GM19397 (cell line): ENCODE data around the gene CHADL.
A peak's percentile ranks its signal among the peaks of the same experiment; 100 is the strongest.

Experiments
- ATAC-seq: cut with Tn5 transposase; IDR thresholded peaks from one replicate; pipeline ENCODE4 v1.9.1; 2021; ENCODE audit warnings: mild to moderate bottlenecking, moderate library complexity; ENCODE audit not compliant: unreplicated experiment

CHADL gene

DNA sequence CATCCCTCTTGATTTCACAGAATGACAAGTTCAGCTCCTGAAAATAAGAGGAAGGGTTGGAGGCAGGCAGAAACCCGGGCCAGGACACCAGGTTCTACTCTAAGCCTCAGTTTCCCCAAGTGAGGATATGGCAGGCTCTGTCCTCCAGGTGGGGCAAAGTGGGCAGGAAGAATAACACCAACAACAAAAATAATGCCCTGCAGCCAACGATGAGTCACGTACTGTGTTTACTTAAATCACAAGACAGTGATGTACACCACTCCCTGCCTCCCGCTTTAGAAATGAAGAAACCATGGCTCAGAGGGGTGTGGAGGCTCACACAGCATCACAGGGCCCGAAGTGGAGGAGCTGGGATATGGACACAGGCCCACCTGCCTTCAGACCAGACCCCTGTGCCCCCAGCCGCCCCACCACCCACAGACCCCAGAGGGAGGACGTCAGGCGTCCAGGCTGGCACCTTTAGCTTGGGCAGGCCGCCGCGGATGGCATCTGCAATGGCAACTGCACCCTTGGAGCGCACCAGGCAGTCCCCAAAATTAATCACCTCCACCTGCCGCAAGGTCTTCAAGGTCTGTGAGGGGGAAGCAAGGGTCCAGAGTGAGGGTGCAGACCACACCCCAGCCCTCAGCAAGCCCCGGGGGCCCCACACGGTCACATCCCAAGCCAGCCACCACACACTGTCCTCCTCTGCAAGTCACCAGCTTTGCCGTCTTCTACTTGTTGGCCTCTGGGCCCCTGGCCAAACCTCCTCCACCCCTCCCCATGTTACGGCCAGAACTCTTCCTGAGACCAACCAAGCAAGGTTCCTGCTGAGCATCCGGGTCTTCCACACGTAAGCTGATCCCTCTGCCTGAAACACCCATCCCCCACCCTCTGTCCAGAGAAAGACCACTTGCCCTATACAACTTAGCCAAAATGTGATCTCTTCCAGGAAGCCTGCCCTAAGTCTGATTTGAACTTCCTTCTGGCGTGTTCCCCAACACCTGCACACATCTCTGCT, 15.8 kb upstream of the CHADL start:
- ATAC-seq, result no peak

DNA sequence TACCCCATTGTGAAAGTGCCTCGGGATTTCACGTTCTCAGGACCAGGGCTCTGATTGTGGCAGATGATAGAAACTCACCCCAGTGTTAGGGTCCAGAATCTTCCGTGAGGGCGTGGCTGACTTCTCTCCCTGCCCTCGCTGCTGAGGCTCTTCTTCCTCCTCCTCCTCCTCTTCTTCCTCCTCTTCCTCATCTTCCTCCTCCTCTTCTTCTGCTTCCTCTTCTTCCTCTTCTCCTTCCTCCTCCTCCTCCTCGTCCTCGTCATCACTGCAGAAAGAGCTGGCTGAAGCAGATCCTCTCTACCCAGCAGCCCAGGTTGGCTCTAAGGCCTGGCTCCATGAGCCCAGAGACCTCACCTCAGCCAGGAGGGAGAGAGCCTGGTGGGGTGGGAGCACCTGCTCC, 13.5 kb upstream of the CHADL start:
- ATAC-seq, result no peak

DNA sequence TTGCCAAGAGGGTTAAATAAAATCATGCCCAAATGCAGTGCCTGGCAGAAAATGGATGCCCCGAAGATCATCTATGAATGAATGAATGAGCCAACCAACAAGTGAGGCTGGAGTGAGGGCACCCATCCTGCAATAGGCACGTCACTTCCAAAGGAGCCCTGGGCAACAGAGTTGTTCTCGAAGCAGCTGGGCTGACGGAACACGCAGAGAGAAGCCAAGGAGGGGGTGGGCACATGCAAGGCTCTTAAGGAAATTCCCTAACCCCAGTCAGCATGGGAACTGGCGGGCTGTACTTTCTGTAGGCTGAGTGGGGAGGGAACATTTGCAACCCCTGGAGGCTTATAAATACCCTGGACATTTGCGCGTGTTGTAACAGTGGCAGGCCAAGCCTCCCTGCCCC, 11.6 kb upstream of the CHADL start:
- no peak for ATAC-seq

DNA sequence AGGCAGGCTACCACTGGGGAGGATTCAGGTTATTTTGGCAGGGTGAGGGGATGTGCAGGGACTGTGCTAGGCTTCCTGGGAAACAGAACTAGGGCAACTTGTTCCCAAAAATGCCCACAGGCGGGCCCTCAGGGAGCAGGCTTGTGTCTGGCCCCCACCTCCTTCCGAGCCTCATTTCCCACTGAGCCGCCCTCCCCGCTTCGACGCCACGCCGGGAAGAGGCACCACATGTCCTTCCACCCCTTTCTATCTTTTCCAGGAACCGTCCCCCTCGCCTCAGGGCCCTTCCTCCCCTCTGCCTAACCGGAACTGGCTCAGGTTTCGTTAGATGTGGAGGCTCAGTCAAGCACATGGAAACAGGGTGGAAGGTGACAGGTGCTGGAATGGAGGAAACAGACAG, 9.4 kb upstream of the CHADL start:
- no peak for ATAC-seq

DNA sequence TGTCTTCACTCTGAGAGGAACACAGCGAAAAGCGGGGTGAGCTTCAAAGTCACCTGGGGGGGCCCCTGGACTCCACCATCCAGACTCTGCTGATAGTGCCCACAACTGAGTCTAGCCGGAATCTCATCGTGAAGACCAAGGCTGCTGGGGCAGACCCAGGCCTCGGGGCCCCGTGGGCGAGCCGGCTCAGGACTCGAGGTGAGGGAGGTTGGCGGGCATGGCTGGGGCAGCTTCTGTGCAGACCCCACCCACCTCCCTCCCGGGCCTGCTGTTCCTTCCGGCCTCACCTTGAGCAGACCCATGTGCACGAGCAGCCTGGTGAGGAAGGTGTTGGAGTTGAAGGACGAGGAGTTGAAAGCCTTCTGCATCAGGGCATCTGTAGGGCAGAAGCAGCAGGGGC, 8.7 kb upstream of the CHADL start:
- no peak for ATAC-seq

DNA sequence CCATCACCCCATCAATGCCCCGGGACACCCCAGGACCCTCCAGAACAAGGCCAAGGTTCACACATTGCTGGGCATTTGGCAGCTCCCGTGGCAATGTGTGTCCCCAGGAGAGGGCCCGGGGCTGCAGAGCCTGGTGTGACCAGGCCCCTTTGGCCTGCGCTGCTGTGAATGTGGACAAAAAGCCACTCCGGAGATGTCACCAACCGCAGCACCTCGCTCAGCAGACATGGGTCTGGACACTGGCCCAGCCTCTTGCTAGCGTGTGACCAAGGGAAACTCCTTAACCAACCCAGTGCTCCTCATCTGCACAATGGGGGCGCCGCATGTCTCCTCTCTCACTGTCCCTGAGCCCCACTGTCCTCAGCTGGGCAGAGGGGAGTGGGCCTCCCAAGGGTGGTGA, 8.0 kb upstream of the CHADL start:
- no peak for ATAC-seq

DNA sequence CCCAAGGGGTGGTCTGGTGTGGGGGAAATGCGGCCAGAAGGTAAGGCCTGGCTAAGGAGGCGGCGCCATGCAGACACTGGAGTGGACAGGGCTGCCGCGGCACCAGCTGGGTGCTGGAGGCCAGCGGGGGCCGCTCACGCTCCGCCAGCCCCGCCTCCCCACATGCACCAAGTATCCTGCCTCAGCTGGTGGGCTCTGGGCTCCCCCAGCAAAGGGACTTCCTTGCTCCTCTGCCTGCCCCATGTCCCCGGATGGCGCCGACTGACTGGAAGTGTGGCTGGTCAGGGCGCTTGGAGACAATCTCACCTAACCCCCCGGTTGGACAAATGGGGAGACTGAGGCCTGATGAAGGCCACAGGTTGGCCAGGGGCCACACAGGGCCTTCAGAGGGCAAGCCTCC, 7.6 kb upstream of the CHADL start:
- ATAC-seq, result no peak

DNA sequence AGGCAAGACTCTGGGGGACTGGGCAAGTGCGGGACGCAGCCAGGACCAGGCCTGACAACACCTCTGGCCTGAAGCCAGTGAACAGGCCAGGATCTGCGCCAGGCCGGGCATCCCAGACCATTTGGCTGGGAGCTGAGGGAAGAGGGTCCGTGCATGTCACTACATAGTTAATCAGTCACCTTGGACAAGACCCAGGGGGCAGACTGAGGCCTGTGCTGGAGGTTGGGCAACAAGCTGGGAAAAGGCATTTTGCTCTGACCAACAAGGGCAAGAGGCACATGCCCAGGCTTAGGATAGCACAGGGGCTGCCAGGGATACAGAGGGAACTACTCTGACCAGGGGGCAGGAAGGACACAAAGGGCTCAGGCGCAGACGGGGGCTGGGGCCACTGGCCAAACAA, 7.0 kb upstream of the CHADL start:
- no peak for ATAC-seq

DNA sequence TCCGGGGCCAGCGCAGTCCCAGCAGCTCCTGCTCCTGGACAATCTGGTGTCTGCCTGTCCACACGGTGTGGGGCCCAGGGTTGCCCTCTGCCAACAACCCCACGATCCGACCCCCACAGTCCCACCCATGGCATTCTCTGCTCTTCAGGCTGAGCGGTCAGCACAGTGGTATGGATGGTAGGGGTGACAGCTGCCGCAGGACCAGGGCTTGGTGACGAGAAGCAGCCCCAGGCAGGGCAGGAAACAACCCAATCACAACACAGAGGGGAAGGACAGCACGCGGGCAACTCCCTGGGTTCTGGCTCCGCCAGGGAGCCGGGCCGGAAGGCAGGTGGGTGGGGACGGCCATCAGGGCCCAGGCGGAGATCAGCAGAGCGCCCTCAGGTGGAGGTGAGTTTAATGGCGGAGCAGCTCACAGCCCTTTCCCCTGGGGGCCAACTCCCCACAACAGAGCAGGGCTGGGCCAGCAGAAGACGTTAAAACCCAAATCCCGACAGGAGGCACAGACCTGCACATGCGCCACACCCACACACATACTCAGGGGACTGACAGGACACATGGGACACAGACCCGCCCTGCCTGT, 5.3 kb upstream of the CHADL start:
- no peak for ATAC-seq

DNA sequence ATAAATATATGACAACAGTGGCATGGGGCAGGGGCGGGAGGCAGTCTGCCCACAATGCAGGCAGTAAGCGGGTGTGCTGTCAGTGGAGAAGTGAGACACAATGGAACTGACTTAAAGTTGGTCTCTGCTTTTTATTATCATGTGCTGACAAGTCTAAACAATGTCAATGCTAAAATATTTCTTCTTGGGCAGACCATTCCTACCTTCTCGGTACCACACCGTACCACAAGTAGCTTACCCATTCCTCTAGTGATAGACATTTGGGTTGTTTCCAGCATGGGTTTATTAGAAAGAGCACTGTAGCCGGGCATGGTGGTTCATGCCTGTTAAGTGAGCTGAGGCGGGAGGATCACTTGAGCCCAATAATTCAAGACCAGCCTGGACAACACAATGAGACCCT, 2.6 kb upstream of the CHADL start:
- no peak for ATAC-seq

DNA sequence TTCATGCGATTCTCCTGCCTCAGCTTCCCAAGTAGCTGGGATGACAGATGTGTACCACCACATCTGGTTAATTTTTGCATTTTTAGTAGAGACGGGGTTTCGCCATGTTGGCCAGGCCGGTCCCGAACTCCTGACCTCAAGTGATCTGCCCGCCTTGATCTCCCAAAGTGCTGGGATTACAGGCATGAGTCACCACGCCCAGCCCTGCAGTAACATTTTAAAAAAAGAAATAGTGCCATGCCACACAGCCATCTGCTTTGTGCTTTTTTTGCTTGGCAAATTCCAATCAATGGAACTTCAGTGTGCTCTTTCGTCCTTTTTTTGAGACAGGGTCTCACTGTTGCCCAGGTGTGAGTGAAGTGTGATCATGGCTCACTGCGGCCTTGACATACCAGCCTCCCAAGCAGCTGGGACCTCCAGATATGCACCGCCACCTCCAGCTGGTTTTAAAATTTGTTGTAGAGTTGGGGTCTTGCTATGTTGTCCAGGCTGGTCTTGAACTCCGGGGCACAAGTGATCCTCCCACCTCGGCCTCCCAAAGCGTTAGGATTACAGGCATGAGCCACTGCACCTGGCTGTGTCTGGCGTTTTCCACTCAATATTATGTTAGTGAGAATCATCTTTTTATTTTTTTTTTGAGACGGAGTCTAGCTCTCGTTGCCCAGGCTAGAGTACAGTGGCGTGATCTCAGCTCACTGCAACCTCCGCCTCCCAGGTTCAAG, 1.8 kb upstream of the CHADL start:
- ATAC-seq, result no peak

DNA sequence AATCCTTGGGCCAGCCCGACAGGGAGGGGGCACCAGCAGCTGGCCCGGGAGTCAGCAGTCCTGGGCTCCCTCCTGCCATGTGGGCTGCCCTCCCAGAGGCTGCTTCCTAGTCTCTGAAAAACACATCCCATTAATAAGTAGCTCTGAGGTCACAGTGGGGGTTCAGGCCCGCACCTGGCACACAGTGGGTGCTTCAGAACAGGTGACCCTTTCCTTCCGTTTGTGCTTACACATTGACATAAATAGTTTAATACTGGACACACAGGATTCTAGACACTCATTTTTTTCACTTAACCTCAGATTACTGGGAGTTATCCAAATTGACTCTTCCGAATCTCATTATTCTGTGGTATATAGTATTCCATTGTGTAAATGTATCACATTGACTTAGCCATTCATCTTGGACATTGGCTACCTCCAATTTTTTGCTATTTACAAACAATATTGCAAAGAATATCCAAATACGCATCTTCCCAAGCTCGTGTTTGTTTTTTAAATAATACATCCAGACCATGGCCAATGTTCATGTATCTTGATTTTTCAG, 474 bp upstream of the CHADL start:
- no peak for ATAC-seq

DNA sequence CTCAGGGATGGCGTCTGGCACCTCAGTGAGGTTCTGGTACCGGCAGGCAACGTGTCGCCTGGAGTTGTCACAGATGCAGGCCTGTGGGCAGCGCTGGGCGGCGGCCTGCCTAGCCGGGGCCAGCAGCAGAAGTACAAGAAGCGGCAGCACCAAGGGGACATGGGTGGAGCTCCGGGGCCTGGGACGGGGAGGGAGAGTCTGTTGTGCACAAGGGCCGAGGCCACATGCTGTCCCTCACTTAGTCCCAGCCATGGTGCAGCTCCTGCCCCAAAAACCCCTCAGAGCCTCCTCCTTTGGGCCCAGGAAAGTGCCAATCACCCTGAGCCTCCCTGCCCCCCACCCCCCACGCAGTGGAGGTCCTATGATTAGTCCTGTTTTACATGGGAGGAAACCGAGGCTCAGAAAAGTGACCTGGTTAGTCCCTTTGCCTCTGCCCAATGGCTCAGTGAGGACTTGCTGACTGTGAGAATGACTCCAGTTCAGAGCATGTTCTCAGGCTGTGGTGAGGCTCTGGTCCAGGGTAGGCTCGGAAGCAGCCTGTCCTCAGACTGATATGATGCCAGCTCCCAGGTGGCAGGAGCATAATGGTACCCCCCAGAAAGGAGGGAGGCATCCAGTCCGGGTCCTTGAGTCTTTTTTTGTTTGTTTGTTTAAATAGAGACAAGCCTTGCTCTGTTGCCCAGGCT, 1.1 kb downstream of the CHADL start:
- ATAC-seq, result no peak

DNA sequence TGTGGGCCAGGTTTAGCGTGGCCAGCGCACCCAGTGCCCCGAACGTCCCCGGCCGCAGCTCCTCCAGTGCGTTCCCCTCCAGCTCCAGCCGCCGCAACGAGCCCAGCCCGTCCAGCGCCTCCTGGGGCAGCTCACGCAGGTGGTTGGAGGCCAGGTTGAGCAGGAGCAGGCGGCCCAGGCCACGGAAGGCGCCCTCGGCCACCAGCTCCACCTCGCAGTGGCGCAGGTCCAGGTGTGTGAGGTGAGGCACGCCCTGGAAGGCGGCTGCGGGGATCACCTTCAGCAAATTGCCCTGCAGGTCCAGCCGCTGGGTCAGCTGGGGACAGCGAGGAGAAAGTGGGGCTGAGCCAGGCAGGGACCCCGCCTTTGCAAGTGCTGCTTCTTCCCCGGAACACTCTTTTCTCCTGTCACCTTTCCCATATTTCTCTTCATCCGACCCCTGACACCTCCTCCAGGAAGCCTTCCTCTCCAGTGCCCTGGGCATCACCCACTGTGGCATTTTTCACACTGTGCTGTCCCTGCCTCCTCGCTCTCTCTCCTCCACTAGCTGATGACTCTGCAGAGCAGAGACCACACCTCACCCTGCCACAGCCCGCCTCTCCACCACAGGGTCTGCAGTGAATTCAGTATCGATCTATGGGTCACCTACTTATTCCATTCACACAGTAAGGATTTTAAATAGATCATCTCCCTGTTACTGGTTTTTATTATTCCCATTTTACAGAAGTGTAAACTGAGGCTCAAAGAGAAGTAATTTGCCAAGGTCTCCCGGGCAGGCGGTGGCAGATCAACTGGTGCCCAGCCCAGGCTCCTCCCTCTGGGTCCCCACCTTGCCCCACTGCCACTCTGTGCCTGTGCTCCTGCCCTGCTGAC, 1.9 kb downstream of the CHADL start:
- ATAC-seq, result no peak

DNA sequence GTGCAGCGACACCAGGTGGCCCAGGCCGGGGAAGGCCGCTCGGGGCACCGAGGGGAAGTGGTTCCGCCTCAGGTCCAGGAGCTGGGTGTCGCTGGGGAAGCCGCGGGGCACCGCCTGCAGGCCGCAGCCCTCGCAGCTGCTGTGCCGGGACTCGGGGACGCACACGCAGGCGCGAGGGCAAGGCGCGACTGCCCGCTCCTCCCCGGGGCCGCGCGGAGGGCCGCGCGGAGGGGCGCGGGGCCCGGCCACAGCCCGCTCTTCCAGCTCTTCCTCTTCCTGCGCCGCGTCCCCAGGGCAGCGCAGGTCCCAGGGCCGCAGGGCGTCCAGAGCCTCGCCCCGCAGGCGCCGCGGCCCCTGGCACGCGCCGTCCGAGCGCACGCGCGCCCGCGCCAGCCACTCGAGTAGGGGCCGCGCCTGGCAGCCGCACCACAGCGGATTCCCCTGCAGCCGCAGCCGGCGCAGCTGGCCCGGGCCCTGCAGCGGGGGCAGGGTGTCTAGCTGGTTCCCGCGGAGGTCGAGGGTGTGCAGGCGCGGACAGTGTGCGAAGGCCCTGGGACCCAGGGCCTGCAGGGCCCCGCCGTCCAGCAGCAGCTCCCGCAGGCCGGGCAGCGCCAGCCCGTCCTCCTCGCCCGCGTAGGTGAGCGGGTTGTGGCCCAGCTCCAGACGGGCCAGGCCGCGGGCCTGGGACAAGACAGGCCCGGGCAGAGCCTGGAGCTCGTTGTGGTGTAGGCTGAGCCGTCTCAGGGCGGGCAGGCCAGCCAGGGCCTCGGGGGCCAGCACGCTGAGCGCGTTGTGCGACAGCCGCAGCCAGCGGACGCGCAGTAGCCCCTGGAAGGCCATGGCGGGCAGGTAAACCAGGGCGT, 2.8 kb downstream of the CHADL start:
- peak; percentile 80 for ATAC-seq

DNA sequence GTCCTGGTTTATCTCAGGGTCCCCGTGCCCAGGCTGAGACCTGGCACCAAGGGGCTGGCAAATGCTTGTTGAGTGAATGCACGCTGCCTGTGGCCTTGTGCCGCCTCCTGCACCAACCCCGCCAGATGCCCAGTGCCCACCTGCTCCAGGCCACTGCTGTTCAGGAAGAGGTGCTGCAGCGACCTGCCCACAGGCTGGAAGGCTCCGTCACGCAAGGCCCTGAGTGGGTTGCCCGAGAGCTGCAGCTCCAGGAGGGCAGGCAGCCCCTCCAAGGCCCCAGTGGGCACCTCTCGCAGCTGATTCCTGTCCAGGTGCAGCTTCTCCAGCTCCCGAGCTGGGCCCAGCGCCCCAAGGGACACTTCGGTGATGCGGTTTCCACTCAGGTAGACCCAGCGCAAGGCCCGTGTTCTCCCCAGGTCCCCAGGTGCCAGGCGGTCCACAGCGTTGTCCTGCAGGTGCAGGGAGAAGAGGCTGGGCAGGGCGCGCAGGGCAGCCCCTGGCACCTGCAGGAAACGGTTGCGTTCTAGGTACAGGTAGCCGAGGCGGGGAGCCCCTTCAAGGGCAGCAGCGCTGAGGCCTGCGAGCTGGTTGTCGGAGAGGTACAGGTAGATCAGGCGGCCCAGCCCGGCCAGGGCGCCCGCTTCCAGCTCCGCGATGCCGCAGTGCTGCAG, 3.6 kb downstream of the CHADL start:
- ATAC-seq, result no peak

DNA sequence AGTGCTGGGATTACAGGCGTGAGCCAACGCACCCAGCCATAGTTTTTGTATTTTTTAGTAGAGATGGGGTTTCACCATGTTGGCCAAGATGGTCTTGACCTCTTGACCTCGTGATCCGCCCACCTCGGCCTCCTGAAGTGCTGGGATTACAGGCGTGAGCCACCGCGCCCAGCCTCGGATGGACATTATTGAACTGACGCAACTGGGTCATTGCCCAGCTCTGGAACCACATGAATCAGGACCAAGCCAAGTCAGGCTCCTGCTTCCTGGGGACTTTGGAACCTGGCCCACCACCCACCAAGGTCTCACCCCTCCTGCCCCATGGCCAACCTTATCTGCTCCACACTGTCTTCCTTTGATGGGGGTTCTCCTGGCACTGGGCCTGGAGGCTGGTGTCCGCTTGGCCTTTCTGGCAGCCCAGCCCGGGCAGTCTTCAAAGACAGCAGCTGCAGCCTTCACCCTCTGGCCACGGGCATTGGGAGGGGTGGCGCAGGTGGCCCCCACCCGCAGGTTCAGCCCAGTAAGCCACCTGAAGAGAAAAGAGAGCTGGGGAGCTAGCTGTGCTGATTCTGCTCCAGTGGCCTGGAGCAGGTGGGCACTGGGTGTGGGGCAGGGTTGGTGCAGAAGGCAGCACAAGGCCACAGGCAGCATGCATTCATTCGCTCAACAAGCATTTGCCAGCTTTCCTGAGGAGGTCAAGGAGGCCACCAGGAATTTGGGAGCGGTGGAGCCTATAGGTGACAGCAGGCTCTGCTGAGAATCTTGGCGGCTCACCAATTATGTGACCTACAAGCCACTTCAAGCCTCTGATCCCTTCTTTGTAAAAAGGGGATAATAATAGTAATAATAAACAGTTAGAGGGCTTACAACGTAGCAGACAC, 5.7 kb downstream of the CHADL start:
- no peak for ATAC-seq

DNA sequence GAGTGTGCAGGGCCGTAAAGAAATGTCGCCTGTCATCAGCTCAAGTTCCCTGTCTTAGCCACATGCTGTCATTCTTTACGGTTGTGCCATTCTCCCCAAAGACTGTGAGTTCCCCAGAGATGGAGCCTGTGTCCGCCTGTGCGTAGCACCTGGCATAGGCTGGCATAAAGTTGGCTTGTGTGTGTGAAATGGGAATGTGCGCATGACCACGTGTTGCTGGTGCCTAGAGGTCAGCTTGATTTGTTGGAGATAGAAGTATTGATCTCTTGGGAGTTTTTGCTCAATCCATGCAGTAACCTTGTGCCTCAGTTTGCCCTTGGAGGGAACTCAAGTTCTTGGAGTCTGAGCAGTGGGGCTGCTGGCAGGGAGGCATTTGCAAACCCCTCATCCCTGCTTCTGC, 9.4 kb downstream of the CHADL start:
- ATAC-seq, result no peak
